ENCODE measurements around the gene UBE2I.
"Not testable (repeated sequence)": the region's sequence is repeated elsewhere in the genome, so short reads cannot be mapped to it uniquely, and the experiment has no call there.

The UBE2I gene

DNA sequence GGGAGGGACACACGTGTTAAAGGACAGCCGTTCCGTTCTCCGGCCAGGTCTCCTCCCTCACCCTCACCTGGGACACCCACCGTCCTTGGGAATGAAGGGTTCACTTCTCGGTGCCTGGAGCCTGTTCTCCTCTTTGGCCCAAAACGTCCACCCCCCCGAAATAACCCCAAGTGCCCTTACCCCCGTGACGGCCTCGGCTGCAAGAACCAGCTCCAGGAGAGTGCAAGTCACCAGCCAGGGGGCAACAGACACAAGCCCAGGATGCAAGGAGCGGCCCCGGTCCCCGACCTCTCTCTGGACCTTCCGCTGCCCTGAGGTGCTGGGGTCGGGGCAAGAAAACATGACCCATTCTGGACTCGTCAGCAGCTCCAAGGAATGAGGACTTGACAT lies 20.0 kb upstream of the UBE2I start:
- no peak for DNase-seq
- intact Hi-C loops (cut with DNase I) = no loop called here

DNA sequence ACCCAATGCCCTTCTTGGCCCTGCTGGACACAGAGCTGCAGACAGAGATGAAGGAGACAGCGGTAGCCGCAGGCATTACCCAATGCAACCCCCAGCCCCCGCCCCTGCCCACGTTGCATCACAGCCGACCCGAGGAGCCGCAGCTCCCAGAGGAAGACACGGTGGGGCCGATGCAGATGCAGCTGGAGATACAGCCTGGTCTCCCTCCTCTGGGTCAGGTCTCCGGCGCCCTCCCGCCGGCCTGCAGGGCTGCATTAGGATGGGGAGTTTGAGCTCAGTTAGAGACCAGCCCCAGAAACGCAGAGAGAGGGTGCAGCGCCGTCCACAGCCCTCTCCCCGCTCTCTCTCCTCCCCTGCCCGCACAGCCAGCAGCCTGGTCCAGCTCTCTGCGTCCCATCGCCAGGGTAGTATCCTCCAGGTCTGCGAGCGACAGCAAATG lies 19.4 kb upstream of the UBE2I start:
- intact Hi-C loops (cut with DNase I) = no loop called here
- DNase-seq = no peak

DNA sequence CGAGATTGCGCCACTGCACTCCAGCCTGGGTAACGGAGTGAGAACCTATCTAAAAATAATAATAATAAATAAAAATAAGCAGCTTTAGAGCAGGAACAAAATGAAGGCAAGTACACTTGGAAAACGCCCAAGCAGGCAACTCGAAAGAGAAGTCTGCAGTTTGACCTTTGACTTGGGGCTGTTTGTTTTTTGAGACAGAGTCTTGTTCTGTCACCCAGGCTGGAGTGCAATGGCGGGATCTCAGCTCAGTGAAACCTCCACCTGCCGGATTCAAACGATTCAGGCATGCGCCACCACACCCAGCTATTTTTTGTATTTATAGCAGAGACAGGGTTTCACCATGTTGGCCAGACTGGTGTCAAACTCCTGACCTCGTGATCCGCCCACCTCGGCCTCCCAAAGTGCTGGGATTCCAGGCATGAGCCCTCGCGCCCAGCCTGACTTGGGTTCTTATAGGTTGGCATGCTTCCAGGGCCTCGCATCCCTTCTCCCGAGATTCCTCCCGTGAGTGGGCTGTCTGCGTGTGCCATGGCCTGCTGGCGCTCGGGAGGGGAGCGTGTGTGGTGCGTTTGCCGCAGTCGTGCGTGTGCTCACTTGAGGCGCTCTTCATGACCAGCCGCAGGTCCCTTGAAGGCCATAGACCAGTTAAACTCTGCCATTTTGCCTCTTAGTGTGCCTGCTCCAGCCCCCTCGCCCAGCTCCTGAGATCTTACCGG lies 18.4 kb upstream of the UBE2I start:
- intact Hi-C loops (cut with DNase I) = no loop called here
- peak in 7 of 42 donors; percentile 6 to 48 (median 19) for DNase-seq

DNA sequence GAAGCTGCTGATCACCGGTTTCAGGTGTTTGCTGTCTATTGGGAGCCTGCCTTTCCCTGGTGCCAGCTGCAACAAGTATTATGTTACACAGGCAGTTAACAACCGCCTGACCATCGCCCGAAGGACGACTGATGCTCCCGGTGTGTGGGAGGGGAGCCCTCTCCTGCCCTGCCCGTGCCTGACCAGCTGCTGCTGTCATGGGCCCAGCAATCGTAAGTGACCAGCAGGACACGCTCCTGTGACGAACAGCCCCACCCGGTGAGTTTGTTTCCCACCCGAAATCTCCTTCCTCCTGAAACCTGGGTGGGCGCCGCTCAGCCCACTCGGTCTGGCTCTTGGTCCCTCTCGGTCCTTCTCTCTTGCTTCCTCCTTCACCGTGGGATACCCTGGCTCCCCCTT lies 17.9 kb upstream of the UBE2I start:
- no peak for DNase-seq
- intact Hi-C loops (cut with DNase I) = no loop called here

DNA sequence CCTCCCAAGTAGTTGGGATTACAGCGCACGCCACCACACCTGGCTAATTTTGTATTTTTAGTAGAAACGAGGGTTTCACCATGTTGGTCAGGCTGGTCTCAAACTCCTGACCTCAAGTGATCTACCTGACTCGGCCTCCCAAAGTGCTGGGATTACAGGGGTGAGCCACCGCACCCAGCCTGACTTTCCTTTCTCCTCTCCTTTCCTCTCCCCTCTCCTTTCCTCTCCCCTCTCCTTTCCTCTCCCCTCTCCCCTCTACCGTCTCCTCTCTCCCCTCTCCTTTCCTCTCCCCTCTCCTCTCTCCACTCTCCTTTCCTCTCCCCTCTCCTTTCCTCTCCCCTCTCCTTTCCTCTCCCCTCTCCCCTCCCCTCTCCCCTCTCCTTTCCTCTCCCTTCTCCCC lies 17.2 kb upstream of the UBE2I start:
- intact Hi-C loops (cut with DNase I); DNase-seq: not testable (repeated sequence)

DNA sequence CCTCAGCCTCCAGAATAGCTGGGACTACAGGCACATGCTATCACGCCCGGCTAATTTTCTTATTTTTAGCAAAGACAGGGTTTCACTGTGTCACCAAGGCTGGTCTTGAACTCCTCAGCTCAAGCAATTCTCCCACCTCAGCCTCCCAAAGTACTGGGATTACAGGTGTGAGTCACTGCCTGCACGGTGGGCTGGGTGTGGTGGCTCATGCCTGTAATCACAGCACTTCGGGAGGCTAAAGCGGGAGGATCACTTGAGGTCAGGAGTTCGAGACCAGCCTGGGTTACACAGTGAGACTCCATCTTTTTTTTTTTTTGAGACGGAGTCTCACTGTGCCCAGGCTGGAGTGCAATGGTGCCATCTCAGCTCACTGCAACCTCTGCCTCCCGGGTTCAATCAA lies 16.6 kb upstream of the UBE2I start:
- DNase-seq; intact Hi-C loops (cut with DNase I): not testable (repeated sequence)

DNA sequence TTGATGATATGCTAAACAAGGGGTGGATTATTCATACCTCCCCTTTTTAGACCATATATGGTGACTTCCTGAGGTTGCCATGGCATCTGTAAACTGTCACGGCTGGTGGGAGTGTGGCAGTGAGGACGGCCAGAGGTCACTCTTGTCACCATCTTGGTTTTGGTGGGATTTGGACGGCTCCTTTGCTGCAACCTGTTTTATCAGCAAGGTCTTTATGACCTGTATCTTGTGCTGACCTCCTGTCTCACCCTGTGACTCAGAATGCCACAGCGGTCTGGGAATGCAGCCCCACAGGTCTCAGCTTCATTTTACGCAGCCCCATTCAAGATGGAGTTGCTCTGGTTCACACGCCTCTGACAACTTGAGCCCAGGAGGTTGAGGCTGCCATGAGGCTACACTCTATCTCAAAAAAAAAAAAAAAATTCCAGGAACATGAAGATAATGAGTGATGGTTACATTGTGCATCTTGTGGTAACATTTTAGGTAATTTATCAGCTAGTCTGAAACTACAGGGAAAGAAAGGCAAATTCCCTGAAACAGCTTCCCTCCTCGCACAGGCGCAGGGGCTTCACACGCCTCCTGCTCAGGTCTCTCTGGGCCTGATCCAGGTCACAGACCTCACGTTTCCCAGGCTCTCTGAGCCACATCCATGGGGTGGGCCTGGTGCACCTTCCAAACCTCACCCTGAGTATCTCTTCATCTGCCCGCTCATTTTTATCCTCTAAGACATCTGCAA lies 15.3 kb upstream of the UBE2I start:
- intact Hi-C loops (cut with DNase I) = no loop called here
- DNase-seq = no peak

DNA sequence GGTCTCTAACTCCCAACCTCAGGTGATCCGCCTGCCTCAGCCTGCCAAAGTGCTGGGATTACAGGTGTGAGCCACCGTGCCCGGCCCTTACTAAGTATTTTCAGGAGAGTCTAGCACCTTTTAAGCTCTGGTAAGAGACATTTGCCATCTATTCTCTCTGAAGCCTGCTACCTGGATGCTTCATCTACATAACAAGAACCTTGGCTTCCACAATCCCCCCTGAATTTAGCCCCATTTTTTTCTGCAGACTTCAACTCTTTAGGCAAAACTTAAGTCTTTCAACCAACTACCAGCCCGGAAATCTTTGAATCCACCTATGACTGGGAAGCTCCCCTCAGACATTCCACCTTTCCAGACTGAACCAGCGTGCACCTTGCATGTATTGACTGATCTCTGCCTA lies 14.0 kb upstream of the UBE2I start:
- intact Hi-C loops (cut with DNase I) = no loop called here
- no peak for DNase-seq

DNA sequence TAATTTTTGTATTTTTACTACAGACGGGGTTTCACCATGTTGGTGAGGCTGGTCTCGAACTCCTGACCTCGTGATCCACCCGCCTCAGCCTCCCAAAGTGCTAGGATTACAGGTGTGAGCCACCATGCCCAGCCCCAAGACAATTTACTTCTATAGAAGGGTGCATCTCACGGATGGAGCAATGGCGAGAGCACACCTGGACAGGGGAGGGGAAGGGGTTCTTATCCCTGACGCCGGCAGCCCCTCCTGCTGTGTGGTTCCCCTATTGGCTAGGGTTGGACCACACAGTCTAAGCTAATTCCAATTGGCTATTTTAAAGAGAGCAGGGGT lies 12.8 kb upstream of the UBE2I start:
- intact Hi-C loops (cut with DNase I); DNase-seq: not testable (repeated sequence)

DNA sequence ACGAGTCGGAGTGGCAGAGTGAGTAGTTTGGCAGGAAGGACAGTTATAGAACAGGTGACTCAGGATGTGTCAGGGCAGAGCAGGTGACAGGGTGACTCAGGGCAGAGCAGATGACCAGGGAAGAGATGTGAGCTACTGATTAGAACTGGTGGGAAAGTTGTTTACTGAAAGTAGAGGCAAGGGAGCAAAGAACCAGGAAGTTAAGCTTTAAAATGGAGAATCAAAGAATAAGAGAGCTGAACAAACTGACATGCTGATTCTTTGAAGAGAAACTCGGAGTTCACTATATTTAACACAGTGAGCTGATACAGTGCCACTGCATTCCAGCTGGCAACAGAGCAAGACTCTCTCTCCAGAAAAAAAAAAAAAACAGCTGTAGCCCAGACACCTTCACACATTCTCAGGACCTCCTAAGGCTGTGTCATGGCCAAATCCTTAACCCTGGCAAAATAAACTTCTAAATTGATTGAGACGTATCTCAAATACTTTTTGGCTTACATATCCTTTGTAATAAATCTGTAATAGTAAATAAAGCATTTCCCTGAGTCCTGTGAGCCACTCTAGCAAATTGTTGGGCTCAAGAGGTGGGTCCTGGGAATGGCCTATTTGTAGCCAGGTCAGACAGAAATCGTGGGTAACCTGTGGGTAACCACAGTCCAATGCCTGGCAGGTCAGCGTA lies 12.3 kb upstream of the UBE2I start:
- no peak for DNase-seq
- intact Hi-C loops (cut with DNase I) = no loop called here

DNA sequence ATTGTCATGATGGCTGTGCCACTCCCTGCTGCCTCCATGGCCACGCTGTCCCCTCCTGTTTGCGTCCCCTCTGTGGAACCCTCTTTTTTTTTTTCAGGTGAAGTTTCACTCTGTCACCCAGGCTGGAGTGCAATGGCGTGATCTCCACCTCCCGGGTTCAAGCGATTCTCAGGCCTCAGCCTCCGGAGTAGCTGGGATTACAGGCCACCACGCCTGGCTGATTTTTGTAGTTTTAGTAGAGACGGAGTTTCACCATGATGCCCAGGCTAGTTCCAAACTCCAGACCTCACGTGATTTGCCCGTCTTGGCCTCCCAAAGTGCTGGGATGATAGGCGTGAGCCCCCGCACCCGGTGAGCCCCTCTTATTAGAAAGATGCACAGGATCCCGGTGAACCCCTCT lies 11.0 kb upstream of the UBE2I start:
- intact Hi-C loops (cut with DNase I) = no loop called here
- no peak for DNase-seq

DNA sequence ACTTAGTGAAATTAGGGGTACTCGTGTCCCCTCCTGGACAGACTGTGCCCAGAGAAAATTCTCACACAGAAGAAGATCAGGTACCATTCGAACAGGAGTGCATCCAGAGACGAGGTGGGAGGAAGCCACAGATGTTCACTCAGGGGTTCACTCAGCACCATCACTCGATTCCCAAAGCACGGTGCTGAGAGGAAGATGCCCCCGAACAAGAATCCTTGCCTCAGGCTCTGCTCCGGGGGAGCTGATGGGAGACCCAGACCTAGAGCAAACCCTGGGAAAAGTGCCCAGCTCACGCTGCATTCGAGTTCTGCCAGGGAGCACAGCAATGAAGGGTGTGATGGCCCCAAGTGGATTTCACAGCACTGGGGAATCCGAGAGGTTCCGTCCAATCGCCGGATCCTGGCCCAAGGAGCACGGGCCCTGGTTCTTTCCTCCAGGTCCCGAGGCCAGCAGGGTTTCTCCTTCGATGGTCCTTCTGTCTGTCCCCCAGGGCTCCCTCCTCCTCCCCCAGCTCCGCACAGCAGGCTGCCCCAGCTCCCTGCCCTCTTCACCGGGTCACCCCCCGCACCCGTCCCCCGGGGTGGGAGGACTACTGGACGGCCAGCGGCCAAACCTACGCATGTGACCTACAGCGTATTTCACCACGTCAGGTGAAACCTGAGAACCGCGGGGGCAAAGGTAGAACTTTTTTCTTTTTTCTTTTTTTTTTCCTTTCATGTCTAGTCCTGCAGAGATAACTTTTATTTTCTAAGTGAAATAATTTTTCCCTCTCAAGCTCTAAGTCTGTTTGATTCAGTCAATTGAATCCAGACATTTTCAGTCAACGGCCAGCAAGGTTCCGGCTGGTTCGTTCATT lies 10.2 kb upstream of the UBE2I start:
- no peak for DNase-seq
- intact Hi-C loops (cut with DNase I) = no loop called here

DNA sequence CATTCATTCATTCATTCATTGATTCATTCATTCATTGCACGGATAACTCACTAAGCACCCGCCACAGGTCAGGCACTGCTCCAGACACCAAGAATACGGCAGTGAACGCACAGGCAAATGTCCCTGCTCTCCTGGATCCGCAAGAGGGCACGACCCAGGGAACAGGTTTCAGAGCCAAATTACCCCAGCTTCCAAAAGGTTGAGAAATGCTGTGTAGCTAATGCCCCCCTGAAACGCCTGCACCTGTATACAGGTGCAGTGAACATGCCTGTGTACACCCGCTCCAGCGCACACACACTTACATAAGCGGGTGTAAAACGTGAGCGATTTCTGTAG lies 9.6 kb upstream of the UBE2I start:
- intact Hi-C loops (cut with DNase I) = loop anchor here (10.0 kb wide), 1 partner anchor 115 kb away; the partner anchor contains the start of gene UNKL

DNA sequence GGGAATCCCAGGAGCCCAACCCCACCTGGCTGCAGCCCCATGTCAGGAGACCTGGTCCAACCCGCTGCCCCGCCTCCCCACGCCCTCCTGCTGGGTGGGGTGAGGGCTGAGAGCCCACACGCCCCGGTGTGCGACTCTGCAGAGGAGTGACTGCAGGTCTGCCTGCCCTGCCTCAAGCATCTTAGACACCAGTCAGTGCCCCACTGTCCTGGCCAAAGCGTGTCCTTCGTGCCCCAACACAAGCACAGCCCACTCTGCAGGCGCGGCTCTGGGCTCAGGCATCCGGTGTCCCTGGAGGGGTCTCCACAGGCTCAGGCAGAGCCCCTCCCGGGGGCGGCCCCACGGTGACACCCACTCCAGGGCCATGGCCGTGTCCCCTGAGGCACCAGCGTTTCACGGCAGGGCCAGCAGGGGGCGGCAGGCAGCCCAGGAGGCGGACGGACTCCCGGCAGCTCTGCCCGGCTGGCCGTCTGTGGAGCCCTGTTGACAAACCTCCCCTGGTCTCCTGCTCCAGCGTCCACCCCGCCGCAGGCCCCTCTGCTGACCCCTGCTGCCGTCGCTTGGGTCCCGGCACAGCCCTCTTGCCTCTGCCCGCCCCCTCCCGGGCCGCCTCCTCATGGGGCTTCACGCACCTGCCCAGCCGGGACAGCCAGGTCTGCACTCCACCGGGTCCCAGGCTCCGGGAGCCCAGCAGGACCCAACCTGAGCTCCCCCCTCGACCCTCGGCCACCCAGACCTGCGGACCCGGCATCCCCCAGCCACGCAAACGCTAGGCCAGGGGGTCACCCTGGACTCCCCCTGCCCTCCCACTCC lies 8.6 kb upstream of the UBE2I start:
- peak in 41 of 42 donors; percentile 16 to 83 (median 62) for DNase-seq

More for the DNA sequence above, 9.6 kb upstream of the UBE2I start:
- no peak for DNase-seq

DNA sequence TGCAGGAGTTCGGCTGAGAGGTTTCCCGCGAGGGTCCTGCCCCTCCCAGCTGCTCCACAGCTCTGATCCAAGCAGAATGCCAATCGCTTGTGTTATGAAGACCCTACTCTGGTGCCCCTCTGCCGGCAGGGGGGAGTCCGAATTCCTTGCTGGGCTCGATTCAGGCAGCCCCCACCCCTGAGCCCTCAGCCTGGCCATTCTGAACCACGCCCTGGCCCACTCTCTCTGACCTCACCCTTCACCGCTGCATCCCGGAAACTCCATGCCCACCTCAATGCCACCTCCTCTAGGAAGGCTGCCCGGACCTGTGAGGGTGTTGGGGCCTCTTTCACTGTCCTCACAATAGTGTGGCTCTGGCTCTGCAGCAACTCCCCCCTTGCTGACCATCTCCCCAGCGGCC lies 7.9 kb upstream of the UBE2I start:
- intact Hi-C loops (cut with DNase I) = loop anchor here (10.0 kb wide), 1 partner anchor 113 kb away; the partner anchor contains the start of gene UNKL
- no peak for DNase-seq

More for the DNA sequence above, 8.6 kb upstream of the UBE2I start:
- intact Hi-C loops (cut with DNase I) = loop anchor here (10.0 kb wide), 1 partner anchor 114 kb away; the partner anchor contains the start of gene UNKL

DNA sequence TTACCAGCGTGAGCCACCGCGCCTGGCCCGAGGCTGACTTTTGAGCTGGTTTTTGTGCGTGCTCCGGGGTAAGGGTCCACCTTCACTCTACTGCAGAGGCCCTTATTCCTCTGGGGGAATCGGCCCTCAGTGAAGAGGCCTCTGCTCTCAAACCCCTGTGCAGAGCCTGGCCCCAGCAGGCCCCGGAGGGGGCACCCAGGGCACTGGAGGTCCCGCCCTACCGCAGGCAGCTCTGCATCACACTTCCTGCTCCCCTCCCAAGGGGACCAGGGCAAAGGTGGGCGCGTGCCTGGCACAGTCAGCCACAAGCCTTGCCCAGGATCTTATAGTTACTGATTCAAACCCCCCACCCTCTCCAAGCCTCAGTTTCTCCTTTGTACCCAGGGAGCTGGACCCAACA lies 3.6 kb upstream of the UBE2I start:
- DNase-seq = no peak
- intact Hi-C loops (cut with DNase I) = loop anchor here (10.0 kb wide), 1 partner anchor 109 kb away; the partner anchor contains the start of gene UNKL

DNA sequence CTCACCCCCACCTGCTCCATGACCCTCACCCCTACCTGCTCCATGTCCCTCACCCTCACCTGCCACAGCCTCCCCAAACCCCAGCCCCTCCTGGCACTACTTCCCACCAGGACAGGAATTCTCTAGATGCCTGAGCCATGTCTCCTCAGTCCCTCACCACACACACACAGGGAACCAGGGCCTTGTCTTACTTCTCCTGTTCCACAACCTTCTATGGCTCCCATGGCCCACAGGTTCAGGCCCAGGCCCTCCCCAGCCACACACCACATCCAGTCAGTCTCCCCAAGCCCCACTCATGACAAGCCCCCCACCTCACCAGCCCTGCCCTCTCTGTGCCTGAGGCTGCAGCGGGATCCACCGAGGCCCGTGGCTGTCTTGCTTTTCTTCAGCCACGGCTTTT lies 3.1 kb upstream of the UBE2I start:
- intact Hi-C loops (cut with DNase I) = loop anchor here (10.0 kb wide), 1 partner anchor 108 kb away; the partner anchor contains the start of gene UNKL

More for the DNA sequence above, 3.1 kb upstream of the UBE2I start:
- DNase-seq = no peak
